ENCODE data around the gene MILR1. TPM values are rescaled to one million over a fixed set of nuclear protein-coding genes. Genes with fewer than 3 reads are reported as not detected.

The MILR1 gene
- polyA plus RNA-seq, 2 of the 4 experiments (the other 2 are of a cell fraction): 2.3 to 12.2 TPM

DNA sequence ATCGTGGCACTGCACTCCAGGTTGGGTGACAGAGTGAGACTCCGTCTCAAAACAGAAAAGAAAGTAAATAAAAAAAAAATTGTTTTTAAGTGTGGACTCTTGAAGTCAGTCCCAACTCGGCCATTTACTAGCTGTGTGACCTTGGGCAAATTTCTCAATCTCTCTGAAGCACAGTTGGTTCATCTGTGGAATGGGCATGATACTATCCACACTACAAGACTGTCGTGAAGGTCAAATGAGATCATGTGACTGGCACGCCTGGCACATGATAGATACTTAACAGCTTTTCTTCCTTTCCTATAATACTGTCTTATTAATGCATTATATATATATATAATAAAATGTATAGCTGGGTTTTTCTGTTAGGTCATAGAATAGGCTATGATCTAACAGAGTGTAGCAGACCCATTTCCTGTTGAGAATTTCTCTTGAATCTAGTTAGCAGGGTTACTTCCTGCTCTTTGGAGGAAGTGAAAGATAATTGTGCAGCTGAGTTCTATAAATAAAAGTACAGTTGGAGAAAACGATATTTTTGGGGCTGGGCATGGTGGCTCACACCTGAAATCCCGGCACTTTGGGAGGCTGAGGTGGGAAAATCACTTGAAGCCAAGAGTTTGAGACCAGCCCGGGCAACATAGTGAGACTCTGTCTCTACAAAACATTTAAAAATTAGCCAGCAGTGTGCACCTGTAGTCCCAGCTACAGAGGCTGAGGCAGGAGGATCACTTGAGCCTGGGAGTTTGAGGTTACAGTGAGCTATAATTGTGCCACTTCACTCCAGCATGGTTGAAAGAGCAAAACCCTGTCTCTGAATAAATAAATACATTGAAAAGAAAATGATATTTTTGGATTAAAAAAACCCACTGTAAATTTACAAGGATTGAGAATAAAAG lies 7.3 kb downstream of the MILR1 start:
- TF ChIP-seq, protein P1, sequence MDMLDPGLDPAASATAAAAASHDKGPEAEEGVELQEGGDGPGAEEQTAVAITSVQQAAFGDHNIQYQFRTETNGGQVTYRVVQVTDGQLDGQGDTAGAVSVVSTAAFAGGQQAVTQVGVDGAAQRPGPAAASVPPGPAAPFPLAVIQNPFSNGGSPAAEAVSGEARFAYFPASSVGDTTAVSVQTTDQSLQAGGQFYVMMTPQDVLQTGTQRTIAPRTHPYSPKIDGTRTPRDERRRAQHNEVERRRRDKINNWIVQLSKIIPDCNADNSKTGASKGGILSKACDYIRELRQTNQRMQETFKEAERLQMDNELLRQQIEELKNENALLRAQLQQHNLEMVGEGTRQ (IDR thresholded peaks at IDR 0.05): 0 out of 2 replicates have a peak, but pooled peaks have one; percentile 10
- TF ChIP-seq RARB (CRISPR knock-in tag; IDR thresholded peaks at IDR 0.05): no peak
- no peaks in the 10 kb centered on the region for H3K9me3 ChIP-seq
- no peak for DNase-seq (ENCODE audit: low read depth in 1 of 2, low spot score in 1 of 2)
- no peak overlapping the region for H3K27ac ChIP-seq
- FAIRE-seq: no peak
- H3K4me2 ChIP-seq: no peak overlapping the region
- H3K4me3 ChIP-seq: no peak overlapping the region
- ChIA-PET CTCF (interaction anchor here (0.7 to 3.1 kb wide), 7 partner anchors 14 to 193 kb away, joined by 3 to 24 read pairs (median 3); no protein-coding TSS in a partner anchor), POLR2A (no interaction called here)
- H3K4me1 ChIP-seq: peaks cover 5% of the 10 kb centered on the region; the same call in 1 of the 3 replicates
- no peak for ATAC-seq
- WGBS (ENCODE audit: missing lambda C conversion rate): 74% methylated on average over 8 of the region's 8 CpGs

GRCh38 chr17:64457156-64457555 lies 8.2 kb downstream of the MILR1 start:
- CTCF ChIA-PET: interaction anchor here (0.6 to 3.1 kb wide), 7 partner anchors 13 to 154 kb away, joined by 3 to 24 read pairs (median 3); no protein-coding TSS in a partner anchor
- Histone ChIP-seq H3K4me2 (no peak overlapping the region), H3K4me3 (no peak overlapping the region), H3K27ac (no peak overlapping the region), H3K9me3 (no peaks in the 10 kb centered on the region), H3K4me1 (peaks cover 5% of the 10 kb centered on the region; the same call in 1 of the 3 replicates)
- FAIRE-seq (no peak), ATAC-seq (no peak), DNase-seq (ENCODE audit: low read depth in 1 of 2, low spot score in 1 of 2) (no peak)
- POLR2A ChIA-PET: no interaction called here
- TF ChIP-seq HDAC2 (IDR thresholded peaks at IDR 0.05): no peak
- no peak for TF ChIP-seq SMC3 (IDR thresholded peaks at IDR 0.05)
- TF ChIP-seq, protein P2, sequence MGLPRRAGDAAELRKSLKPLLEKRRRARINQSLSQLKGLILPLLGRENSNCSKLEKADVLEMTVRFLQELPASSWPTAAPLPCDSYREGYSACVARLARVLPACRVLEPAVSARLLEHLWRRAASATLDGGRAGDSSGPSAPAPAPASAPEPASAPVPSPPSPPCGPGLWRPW (IDR thresholded peaks at IDR 0.05): no peak
- TF ChIP-seq, protein P3, sequence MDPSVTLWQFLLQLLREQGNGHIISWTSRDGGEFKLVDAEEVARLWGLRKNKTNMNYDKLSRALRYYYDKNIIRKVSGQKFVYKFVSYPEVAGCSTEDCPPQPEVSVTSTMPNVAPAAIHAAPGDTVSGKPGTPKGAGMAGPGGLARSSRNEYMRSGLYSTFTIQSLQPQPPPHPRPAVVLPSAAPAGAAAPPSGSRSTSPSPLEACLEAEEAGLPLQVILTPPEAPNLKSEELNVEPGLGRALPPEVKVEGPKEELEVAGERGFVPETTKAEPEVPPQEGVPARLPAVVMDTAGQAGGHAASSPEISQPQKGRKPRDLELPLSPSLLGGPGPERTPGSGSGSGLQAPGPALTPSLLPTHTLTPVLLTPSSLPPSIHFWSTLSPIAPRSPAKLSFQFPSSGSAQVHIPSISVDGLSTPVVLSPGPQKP (IDR thresholded peaks at IDR 0.05; ENCODE audit: low read depth, low read length): no peak
- TF ChIP-seq HEYL (CRISPR knock-in tag; IDR thresholded peaks at IDR 0.05): no peak
- TF ChIP-seq ESRRA (IDR thresholded peaks at IDR 0.05; ENCODE audit: borderline replicate concordance, low read length): no peak
- no peak for TF ChIP-seq EHF (CRISPR knock-in tag; IDR thresholded peaks at IDR 0.05)
- TF ChIP-seq HOXB5 (CRISPR knock-in tag; IDR thresholded peaks at IDR 0.05): no peak
- TF ChIP-seq, protein P4, sequence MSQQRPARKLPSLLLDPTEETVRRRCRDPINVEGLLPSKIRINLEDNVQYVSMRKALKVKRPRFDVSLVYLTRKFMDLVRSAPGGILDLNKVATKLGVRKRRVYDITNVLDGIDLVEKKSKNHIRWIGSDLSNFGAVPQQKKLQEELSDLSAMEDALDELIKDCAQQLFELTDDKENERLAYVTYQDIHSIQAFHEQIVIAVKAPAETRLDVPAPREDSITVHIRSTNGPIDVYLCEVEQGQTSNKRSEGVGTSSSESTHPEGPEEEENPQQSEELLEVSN (IDR thresholded peaks at IDR 0.05; ENCODE audit: borderline replicate concordance, low read depth): no peak
- TF ChIP-seq, protein P1 (IDR thresholded peaks at IDR 0.05): no peak
- no peak for TF ChIP-seq POLR2AphosphoS2 (conservative IDR thresholded peaks at IDR 0.05; ENCODE audit: low read length)
- no peak for TF ChIP-seq KDM5A (IDR thresholded peaks at IDR 0.05)
- TF ChIP-seq BHLHE40 (IDR thresholded peaks at IDR 0.05; ENCODE audit: low read depth, low read length): no peak
- no peak for TF ChIP-seq EHMT2 (IDR thresholded peaks at IDR 0.05; ENCODE audit: low read depth)
- WGBS (ENCODE audit: missing lambda C conversion rate): 84% methylated on average over 7 of the region's 7 CpGs

DNA sequence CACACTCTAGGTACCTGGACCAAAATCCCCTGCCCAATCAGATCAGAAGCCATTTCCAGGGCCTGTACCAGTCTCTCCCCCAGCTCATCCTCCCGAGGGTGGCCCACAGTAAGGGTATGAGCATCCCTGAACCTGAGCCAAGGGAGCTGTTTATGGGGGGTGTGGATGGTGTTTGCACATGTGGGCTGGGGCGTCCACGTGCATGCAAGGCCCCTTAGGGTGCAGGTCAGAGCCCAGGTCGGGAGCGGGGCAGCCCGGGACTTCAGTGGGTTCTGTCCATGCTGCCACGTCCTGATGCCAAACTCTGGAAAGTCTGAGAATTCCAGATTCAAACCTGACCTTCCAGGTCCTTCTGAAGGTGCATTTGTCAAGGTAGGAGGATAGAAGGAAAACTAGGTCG lies 9.8 kb downstream of the MILR1 start:
- ChIA-PET CTCF (interaction anchor here (3.1 to 3.6 kb wide), 2 partner anchors 39 to 138 kb away, joined by 15 to 27 read pairs; no protein-coding TSS in a partner anchor), POLR2A (no interaction called here)
- peak; percentile 30 to 32; a peak in 3 of 6 replicates for ATAC-seq
- Histone ChIP-seq H3K4me2 (no peak overlapping the region), H3K9me3 (no peaks in the 10 kb centered on the region), H3K4me1 (peaks cover 5% of the 10 kb centered on the region; the same call in 1 of the 3 replicates), H3K27ac (no peak overlapping the region), H3K4me3 (no peak overlapping the region)
- WGBS (ENCODE audit: missing lambda C conversion rate): 70% methylated on average over 8 of the region's 8 CpGs
- no peak for DNase-seq (ENCODE audit: low read depth in 1 of 2, low spot score in 1 of 2)
- no peak for FAIRE-seq
- TF ChIP-seq BCL3 (IDR thresholded peaks at IDR 0.05) (no peak), ZFP36 (IDR thresholded peaks at IDR 0.05; ENCODE audit: borderline replicate concordance, partially characterized antibody) (no peak), ZNF302 (CRISPR knock-in tag; IDR thresholded peaks at IDR 0.05) (no peak), SMC3 (IDR thresholded peaks at IDR 0.05) (no peak), CBX8 (IDR thresholded peaks at IDR 0.05) (no peak), JUNB (IDR thresholded peaks at IDR 0.05) (no peak), HOXB13 (CRISPR knock-in tag; IDR thresholded peaks at IDR 0.05; ENCODE audit: low read depth) (no peak), NFE2L2 (conservative IDR thresholded peaks at IDR 0.05; ENCODE audit: low read length) (no peak), MYC (IDR thresholded peaks at IDR 0.05; ENCODE audit: borderline replicate concordance, low read length) (no peak), HDAC2 (IDR thresholded peaks at IDR 0.05) (no peak), POLR2A (IDR thresholded peaks at IDR 0.05; ENCODE audit: low read length) (no peak), JUN (IDR thresholded peaks at IDR 0.05) (no peak), TP53 (CRISPR knock-in tag; IDR thresholded peaks at IDR 0.05) (no peak), ZSCAN20 (CRISPR knock-in tag; IDR thresholded peaks at IDR 0.05) (no peak), FOSB (CRISPR knock-in tag; IDR thresholded peaks at IDR 0.05) (no peak)
- TF ChIP-seq, protein P3 (IDR thresholded peaks at IDR 0.05; ENCODE audit: low read depth, low read length): no peak

All from A549 (cell line).